ENCODE results near the gene ARPC5. TPM values are rescaled to one million over a fixed set of nuclear protein-coding genes. Genes with fewer than 3 reads are reported as not detected.

Gene ARPC5
- total RNA-seq, 4 donors from 2014 or later: 10.8 to 14.6 (median 13.0) TPM

DNA sequence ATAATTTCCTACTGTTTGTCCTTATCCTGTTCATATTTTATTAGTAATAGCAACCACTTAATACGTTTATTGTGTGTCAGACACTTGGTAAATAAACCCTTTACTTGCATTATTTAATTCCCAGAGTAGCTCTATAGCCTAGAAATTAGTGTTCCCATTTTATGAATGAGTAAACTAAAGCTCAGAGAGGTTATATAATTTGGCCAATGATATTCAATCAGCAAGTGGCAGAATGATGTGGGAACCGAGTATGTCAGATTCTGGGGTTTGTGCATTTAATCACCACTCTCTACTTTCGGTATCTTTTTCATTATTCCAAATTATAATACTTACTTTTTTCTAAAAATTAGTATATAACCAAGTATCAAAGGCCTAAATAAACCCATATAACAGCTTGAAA, 6.6 kb upstream of the ARPC5 start:
- TF ChIP-seq, protein P1, sequence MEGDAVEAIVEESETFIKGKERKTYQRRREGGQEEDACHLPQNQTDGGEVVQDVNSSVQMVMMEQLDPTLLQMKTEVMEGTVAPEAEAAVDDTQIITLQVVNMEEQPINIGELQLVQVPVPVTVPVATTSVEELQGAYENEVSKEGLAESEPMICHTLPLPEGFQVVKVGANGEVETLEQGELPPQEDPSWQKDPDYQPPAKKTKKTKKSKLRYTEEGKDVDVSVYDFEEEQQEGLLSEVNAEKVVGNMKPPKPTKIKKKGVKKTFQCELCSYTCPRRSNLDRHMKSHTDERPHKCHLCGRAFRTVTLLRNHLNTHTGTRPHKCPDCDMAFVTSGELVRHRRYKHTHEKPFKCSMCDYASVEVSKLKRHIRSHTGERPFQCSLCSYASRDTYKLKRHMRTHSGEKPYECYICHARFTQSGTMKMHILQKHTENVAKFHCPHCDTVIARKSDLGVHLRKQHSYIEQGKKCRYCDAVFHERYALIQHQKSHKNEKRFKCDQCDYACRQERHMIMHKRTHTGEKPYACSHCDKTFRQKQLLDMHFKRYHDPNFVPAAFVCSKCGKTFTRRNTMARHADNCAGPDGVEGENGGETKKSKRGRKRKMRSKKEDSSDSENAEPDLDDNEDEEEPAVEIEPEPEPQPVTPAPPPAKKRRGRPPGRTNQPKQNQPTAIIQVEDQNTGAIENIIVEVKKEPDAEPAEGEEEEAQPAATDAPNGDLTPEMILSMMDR (IDR thresholded peaks at IDR 0.05 in 4 of 5, conservative IDR thresholded peaks at IDR 0.05 in 1 of 5): no peak
- no peak for TF ChIP-seq POLR2A (IDR thresholded peaks at IDR 0.05)
- Histone ChIP-seq H3K36me3 (no peaks in the 10 kb centered on the region), H3K9me3 (no peaks in the 10 kb centered on the region), H3K4me3 (no peak overlapping the region), H3K27ac (no peak overlapping the region), H3K4me1 (no peaks in the 10 kb centered on the region), H3K27me3 (no peaks in the 10 kb centered on the region)
- ATAC-seq: no peak
- intact Hi-C loops (cut with DNase I; ENCODE audit: low total_unique reads): no loop called here
- no peak for DNase-seq
- in situ Hi-C loops (cut with MboI; ENCODE audit: low sequenced_read_pairs in 4 of 4): loop anchor here in 1 of 4 donors (25.0 kb wide), 1 partner anchor 355 kb away; no protein-coding TSS in a partner anchor

DNA sequence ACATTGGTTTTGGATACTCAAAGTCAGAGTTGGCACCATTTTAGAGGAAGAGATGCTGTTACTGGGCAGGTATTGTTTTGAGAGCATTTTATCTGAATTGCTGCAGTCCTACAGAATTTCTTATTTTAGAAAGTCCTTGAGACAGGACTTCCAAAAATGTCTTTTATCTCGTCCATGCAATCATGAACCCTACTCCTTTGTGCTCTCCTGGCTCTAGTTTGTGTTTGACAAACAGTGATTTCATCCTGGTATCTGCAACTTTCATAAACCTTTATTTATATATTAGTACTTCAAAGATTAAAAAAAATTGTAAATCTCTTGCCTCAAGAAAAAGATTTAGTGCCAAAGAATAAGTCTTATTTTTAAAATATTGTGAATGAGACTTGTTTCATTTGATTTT, 4.6 kb upstream of the ARPC5 start:
- Histone ChIP-seq H3K27me3 (no peaks in the 10 kb centered on the region), H3K36me3 (no peaks in the 10 kb centered on the region), H3K4me3 (no peak overlapping the region), H3K9me3 (no peaks in the 10 kb centered on the region), H3K4me1 (peaks cover 0 to 5% of the 10 kb centered on the region in 2 donors), H3K27ac (no peak overlapping the region)
- ATAC-seq (no peak), DNase-seq (no peak)
- in situ Hi-C loops (cut with MboI; ENCODE audit: low sequenced_read_pairs in 4 of 4): loop anchor here in 1 of 4 donors (25.0 kb wide), 1 partner anchor 353 kb away; no protein-coding TSS in a partner anchor
- intact Hi-C loops (cut with DNase I; ENCODE audit: low total_unique reads): no loop called here
- TF ChIP-seq, protein P1 (IDR thresholded peaks at IDR 0.05 in 4 of 5, conservative IDR thresholded peaks at IDR 0.05 in 1 of 5): no peak
- no peak for TF ChIP-seq POLR2A (IDR thresholded peaks at IDR 0.05)

DNA sequence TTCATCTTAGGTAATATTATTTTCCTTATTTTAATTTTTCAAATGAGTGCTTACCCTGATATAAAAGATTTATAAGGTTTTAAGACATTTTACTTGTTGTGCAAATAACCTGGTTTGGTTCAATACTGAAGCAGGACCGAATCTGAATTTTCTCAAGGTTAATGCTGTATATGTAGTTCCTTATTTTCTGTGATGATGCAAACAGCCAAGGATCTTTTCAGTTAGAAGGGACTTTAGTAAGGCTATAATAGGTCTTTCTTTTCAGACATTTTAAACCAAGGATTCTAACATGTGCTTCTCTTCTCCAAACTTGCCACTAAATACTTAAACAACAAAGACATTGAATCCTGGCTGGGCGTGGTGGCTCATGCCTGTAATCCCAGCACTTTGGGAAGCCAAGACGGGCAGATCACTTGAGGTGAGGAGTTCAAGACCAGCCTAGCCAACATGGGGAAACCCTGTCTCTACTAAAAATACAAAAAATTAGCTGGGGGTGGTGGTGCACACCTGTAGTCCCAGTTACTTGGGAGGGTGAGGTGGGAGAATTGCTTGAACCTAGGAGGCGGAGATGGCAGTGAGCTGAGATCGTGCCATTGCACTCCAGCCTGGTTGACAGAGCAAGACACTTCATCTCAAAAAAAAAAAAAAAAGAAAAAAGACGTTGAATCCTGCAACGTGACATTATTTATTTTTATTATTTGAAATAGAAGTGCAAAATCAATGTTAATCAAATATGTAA, 3.2 kb upstream of the ARPC5 start:
- Histone ChIP-seq H3K4me3 (no peak overlapping the region), H3K27me3 (no peaks in the 10 kb centered on the region), H3K36me3 (no peaks in the 10 kb centered on the region), H3K9me3 (no peaks in the 10 kb centered on the region), H3K4me1 (peaks cover 9 to 14% of the 10 kb centered on the region in 2 donors), H3K27ac (no peak overlapping the region)
- intact Hi-C loops (cut with DNase I; ENCODE audit: low total_unique reads) (loop anchor here (5.0 to 10.0 kb wide), 2 partner anchors 1034 to 1518 kb away; partner anchors contain the start of genes RGS16, SWT1 and TRMT1L), in situ Hi-C loops (cut with MboI; ENCODE audit: low sequenced_read_pairs in 4 of 4) (loop anchor here in 1 of 4 donors (10.0 to 25.0 kb wide), 2 partner anchors 164 to 352 kb away; partner anchors contain the start of gene SMG7)
- no peak for TF ChIP-seq POLR2A (IDR thresholded peaks at IDR 0.05)
- TF ChIP-seq, protein P1 (IDR thresholded peaks at IDR 0.05 in 4 of 5, conservative IDR thresholded peaks at IDR 0.05 in 1 of 5): no peak
- no peak for DNase-seq
- no peak for ATAC-seq

DNA sequence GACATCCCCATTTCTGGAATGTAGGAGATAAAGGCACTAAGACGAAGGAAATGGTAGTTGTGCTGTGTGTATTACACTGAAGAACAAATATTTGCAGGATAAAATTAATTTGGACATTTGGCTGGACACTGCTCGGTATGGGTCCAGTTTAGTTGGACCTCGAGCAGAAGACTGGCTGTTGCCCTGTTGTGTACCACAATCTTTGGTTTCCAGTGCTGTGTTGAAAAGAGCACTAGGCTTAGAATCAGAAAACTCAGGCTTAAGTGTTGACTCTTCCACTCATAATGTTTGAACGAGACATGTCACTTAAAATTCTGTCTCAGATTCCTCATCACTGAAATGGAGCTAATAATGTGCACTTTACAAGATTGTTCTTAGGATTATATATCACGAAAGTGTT, 1.2 kb upstream of the ARPC5 start:
- in situ Hi-C loops (cut with MboI; ENCODE audit: low sequenced_read_pairs in 4 of 4): loop anchor here in 1 of 4 donors (10.0 to 25.0 kb wide), 2 partner anchors 162 to 349 kb away; partner anchors contain the start of gene SMG7
- TF ChIP-seq, protein P1 (IDR thresholded peaks at IDR 0.05 in 4 of 5, conservative IDR thresholded peaks at IDR 0.05 in 1 of 5): no peak
- TF ChIP-seq POLR2A (IDR thresholded peaks at IDR 0.05): no peak

More for the DNA sequence above, 1.2 kb upstream of the ARPC5 start:
- intact Hi-C loops (cut with DNase I; ENCODE audit: low total_unique reads): loop anchor here (5.0 to 10.0 kb wide), 2 partner anchors 1032 to 1521 kb away; partner anchors contain the start of genes RGS16, SWT1 and TRMT1L
- Histone ChIP-seq H3K36me3 (no peaks in the 10 kb centered on the region), H3K9me3 (no peaks in the 10 kb centered on the region), H3K4me3 (no peak overlapping the region), H3K4me1 (peaks cover 26 to 30% of the 10 kb centered on the region in 2 donors), H3K27ac (peak overlapping the region in 1 of 4 donors; percentile 85), H3K27me3 (no peaks in the 10 kb centered on the region)
- no peak for DNase-seq
- no peak for ATAC-seq

Data from gastrocnemius medialis (tissue), 4 donors.